ENCODE results near the gene MED12L. TPM values are rescaled to one million over a fixed set of nuclear protein-coding genes. Genes with fewer than 3 reads are reported as not detected.

Gene MED12L
- total RNA-seq, 2 experiments from 2014 or later, result 12.6 to 32.7 TPM

DNA sequence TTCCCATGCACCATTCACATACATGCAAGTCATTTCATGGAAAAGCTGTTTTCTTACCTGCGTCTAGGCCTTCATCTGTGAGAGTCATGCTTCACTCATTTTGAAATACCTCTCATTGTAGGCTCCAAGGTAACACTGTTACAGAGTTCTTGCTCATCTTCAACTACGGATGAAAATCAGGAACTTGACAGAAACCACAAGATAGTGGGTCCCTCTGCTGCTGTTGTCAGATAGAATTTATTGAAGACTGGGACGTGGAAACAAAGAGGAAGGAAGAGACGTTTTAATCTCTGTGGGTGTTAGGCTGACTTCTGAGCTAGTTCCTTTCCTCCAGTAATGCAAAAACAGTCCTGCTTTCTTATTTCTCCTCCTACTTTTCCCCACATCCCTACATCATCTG is 192.8 kb downstream of the MED12L start, which contains the start of gene P2RY14:
TSS of gene P2RY14 (minus strand) at position 313 of the 400 bp plus-strand sequence. CDS start 64,226 bp downstream, outside the sequence.
- no TSS peak for BruUV-seq (replicated peaks)

DNA sequence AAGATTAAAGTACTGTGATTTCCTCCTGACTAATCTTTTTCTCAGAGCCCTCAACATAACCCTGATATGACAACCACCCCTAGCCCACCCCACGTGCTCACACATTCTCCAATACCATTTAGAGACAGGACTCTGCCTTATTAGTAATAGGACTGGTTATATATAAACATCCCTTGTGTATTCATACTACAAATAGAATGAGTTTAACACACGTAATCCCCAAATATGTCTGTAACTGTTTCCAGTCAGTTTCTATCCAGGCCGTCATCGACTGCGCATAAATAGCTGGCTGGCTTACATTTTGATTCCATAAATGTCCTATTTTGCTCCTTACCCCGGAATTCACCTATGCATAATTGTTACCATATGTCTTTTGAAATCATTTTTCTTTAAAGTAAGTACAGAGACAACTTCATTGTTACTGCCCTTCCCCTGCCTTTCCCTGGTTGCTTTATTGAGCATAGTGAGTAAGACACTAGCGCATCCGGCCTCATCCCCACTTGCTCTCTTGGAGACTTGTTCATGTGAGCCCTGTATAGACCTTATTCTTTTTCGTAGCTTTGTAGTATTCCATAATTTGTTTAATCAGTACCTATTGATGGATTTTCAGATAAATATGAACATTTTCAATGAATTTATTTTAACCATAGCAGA is 196.3 kb downstream of the MED12L start:
- intact Hi-C loops (cut with micrococcal nuclease; ENCODE audit: unreplicated experiment), result no loop called here
- Histone ChIP-seq H3K9me3 (ENCODE audit: low read length) (no peaks in the 10 kb centered on the region), H3K4me1 (ENCODE audit: insufficient read depth, low read length, poor library complexity, severe bottlenecking) (peaks cover 11% of the 10 kb centered on the region), H3K9me2 (ENCODE audit: insufficient read depth, low read length) (no peaks in the 10 kb centered on the region), H4K20me1 (ENCODE audit: insufficient read depth, low read length) (no peaks in the 10 kb centered on the region), H3K36me3 (ENCODE audit: insufficient read depth, low read length) (no peaks in the 10 kb centered on the region; the same call in 1 of the 2 replicates), H3K4me3 (ENCODE audit: low read depth, low read length, poor library complexity, severe bottlenecking) (no peak overlapping the region), H3K79me2 (ENCODE audit: insufficient read depth, low read depth, low read length) (no peaks in the 10 kb centered on the region), H3K27ac (ENCODE audit: low read depth, low read length, poor library complexity, severe bottlenecking) (no peak overlapping the region), H3K4me2 (ENCODE audit: low read length) (no peak overlapping the region), H2AFZ (ENCODE audit: low read length) (no peak overlapping the region)
- DNase-seq (ENCODE audit: low spot score), result no peak
- POLR2A ChIA-PET, result interaction anchor here (0.6 to 1.0 kb wide), 4 partner anchors 10 to 62 kb away, joined by 3 to 6 read pairs (median 5); no protein-coding TSS in a partner anchor
- BruUV-seq (replicated peaks), result no TSS peak
- TF ChIP-seq, protein P1, sequence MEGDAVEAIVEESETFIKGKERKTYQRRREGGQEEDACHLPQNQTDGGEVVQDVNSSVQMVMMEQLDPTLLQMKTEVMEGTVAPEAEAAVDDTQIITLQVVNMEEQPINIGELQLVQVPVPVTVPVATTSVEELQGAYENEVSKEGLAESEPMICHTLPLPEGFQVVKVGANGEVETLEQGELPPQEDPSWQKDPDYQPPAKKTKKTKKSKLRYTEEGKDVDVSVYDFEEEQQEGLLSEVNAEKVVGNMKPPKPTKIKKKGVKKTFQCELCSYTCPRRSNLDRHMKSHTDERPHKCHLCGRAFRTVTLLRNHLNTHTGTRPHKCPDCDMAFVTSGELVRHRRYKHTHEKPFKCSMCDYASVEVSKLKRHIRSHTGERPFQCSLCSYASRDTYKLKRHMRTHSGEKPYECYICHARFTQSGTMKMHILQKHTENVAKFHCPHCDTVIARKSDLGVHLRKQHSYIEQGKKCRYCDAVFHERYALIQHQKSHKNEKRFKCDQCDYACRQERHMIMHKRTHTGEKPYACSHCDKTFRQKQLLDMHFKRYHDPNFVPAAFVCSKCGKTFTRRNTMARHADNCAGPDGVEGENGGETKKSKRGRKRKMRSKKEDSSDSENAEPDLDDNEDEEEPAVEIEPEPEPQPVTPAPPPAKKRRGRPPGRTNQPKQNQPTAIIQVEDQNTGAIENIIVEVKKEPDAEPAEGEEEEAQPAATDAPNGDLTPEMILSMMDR (conservative IDR thresholded peaks at IDR 0.05; ENCODE audit: low read length), result no peak
- TF ChIP-seq EZH2phosphoT487 (IDR thresholded peaks at IDR 0.05; ENCODE audit: borderline replicate concordance, low read depth, low read length), result no peak
- CTCF ChIA-PET (ENCODE audit: unreplicated experiment), result interaction anchor here (1.5 kb wide), 1 partner anchor 53 kb away, joined by 6 read pairs; no protein-coding TSS in a partner anchor

More for the DNA sequence above, 192.8 kb downstream of the MED12L start, which contains the start of gene P2RY14:
- Histone ChIP-seq H3K4me3 (ENCODE audit: low read depth, low read length, poor library complexity, severe bottlenecking) (no peak within 1 kb of the TSS), H4K20me1 (ENCODE audit: insufficient read depth, low read length) (no peaks in the 10 kb centered on the region), H2AFZ (ENCODE audit: low read length) (peak within 1 kb of the TSS; percentile 4; the same call in 1 of the 2 replicates), H3K27ac (ENCODE audit: low read depth, low read length, poor library complexity, severe bottlenecking) (no peak within 1 kb of the TSS), H3K4me2 (ENCODE audit: low read length) (peak within 1 kb of the TSS; percentile 18; the same call in 1 of the 2 replicates), H3K4me1 (ENCODE audit: insufficient read depth, low read length, poor library complexity, severe bottlenecking) (peaks cover 42% of the 10 kb centered on the region), H3K79me2 (ENCODE audit: insufficient read depth, low read depth, low read length) (no peaks in the 10 kb centered on the region), H3K36me3 (ENCODE audit: insufficient read depth, low read length) (no peaks in the 10 kb centered on the region; the same call in 1 of the 2 replicates), H3K9me3 (ENCODE audit: low read length) (no peaks in the 10 kb centered on the region), H3K9me2 (ENCODE audit: insufficient read depth, low read length) (no peaks in the 10 kb centered on the region)
- POLR2A ChIA-PET, result interaction anchor here (0.5 to 2.3 kb wide), 9 partner anchors 8 to 578 kb away, joined by 3 to 9 read pairs (median 3); no protein-coding TSS in a partner anchor
- CTCF ChIA-PET (ENCODE audit: unreplicated experiment), result interaction anchor here (1.0 to 2.0 kb wide), 2 partner anchors 22 to 50 kb away, joined by 3 to 5 read pairs; no protein-coding TSS in a partner anchor
- DNase-seq (ENCODE audit: low spot score), result peak; percentile 20
- intact Hi-C loops (cut with micrococcal nuclease; ENCODE audit: unreplicated experiment), result loop anchor here (5.0 kb wide), 1 partner anchor 191 kb away; the partner anchor contains the start of gene MED12L
- TF ChIP-seq, protein P1 (conservative IDR thresholded peaks at IDR 0.05; ENCODE audit: low read length), result no peak
- no peak for TF ChIP-seq EZH2phosphoT487 (IDR thresholded peaks at IDR 0.05; ENCODE audit: borderline replicate concordance, low read depth, low read length)

Measured in OCI-LY7 (cell line).